Measurements from ENCODE around the gene ACACA.
"Not testable (repeated sequence)": the region's sequence is repeated elsewhere in the genome, so short reads cannot be mapped to it uniquely, and the experiment has no call there.

Gene ACACA

DNA sequence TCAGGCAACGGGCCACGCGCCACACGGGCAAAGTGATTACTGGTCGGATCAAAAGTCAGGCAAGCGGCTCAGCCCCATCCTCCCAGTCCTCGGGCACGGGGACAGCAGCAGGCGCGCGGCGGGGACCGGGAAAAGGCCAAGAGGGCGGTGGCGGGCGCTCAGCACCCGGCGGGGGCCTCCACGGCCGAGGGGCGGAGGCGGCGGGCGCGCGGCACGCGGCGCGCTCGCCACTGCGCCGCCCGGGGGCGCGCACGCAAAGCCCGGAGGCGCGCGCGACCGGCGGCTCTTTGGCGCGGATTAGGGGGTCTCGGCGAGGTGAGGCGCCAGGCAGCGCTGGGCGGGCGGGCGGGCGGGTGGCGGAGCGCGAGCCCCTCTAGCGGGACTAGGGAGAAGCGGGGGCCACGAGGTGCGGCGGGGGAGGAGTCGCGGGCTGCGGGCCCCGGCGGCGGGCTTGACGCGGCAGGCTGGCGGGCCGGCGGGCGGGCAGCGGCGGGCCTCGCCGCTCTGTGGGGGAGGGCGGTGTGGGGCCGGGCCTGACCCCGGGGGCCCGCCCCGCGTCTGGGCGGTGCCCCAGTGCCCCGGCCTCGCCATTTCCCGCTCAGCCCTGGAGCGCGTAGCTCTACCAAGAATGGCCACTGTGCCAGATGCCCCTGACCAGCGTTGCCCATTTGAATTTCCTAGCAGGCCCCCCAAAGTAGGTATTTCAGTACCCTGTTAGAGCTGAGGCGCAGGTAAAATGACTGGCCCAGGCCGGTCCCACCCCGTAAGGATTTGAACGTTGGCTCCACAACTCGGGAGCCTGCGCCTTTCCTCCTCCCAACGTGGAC lies at the start of gene ACACA, which contains the start of gene TADA2A:
TSS of gene ACACA (minus strand) at position 202 of the 827 bp plus-strand sequence. CDS start 537 bp downstream, outside the sequence.
TSS of gene TADA2A (plus strand) at position 252 of the 827 bp plus-strand sequence. CDS start 4,480 bp downstream, outside the sequence.
- peak; percentile 76 for DNase-seq

DNA sequence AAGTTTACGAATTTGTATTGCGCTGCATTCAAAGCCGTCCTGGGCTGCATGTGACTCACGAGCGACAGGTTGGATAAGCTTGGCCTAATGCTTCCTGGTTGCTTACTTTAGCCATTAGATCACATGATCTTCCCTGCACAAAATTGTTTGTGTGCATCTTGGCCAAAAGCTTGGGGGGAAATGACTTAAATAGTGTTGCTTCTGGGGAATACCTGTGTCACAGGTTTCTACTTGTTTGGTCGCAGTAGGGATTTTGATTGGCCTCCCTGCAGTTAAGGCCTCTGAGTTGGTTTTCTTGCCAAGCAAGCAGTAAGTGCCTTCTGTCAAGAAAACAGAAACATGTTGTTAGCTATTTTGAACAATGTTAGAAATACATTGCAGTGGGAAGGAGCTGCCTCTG lies 43.5 kb upstream of the ACACA start:
- DNase-seq: no peak

DNA sequence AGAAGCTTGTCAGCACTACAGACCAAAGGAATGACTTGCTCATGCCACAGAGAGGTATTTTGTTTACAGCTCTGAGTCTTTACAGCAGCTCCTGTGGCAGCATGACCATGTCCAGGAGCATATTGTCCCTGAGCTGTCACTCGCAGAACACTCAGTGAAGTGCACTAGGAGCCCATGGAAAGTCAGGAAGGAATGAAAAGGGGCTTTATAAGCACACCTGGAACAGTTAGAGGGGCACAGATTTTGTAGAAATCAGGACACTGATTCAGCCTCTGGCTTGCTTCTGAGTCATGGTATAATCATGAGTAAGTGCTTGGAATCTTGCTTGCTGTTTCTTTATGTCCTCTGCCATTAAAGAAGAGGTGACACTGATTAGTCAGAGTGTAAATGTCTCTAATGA lies 41.0 kb upstream of the ACACA start:
- no peak for DNase-seq

DNA sequence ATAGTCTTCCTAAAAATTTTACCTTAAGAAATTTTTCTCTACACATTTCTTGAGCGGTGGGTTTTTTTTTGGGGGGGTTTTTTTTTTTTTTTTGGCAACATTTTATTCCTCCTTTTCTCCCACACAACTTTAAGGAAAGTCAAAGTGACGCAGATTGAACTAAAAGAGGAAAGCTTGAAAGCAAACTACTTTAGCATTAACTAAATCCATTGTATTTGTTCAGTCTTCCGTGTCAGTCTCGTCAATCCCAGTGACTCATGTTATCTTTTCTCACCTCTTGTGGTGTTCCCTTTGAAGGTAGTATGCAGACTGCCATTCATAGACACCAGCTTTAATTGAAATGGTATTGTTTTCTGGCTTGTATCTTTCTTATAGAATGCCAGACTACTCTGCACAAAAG lies 39.4 kb upstream of the ACACA start:
- DNase-seq: no peak

DNA sequence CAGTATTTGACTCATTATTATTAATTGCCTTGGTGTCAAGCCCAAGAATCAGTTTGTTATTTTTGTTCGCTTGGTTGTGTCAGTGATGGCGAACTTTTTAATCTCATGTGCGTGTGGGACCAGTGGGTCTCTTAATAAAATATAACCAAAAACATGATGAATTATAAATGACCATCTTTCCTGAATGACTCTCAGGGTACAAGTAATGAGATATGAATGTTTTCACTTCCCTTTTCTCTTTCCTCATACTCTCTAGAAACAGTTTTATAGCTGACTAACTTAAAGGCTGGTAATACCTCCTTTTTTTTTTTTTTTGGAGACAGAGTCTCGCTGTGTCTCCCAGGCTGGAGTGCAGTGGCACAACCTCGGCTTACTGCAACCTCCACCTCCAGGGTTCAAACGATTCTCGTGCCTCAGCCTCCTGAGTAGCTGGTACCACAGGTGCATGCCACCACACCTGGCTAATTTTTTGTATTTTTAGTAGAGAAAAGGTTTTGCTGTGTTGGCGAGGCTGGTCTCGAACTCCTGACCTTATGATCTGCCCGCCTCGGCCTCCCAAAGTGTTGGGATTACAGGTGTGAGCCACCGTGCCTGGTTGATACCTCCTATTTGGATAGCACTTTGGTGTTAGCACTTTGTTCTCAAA lies 34.9 kb upstream of the ACACA start:
- not testable (repeated sequence) for DNase-seq

DNA sequence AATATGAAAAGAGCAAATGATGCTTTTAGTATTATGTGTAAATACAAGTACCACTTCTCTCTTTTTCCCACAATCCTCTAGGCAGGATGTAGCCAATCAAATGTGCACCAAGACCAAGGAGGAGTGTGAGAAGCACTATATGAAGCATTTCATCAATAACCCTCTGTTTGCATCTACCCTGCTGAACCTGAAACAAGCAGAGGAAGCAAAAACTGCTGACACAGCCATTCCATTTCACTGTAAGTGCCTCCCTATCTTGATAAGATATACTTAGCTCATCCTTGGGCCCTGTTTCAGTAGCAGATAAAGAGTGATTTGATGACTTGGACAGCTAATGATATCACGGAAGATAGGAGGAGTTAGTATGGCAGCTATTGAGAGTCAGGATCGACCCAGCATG lies 33.8 kb upstream of the ACACA start:
- no peak for DNase-seq

DNA sequence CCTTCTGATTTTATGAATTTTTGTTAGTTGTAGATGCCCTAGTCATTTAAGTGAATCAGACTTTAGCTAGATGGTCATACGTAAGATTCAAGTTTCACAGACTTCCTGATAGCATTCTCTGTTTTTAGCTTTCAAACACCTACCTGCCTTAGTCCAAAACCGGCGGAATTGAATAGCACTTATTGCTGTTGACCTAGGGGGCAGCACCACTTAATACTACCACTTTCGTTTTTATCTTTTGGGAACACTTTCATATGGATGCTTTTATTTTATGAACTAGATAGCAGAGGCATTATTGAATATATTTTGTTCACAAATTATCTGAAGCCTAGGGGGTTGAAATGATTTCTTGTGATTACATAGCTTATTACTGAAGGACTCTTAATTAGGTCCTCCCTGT lies 31.5 kb upstream of the ACACA start:
- DNase-seq: no peak

DNA sequence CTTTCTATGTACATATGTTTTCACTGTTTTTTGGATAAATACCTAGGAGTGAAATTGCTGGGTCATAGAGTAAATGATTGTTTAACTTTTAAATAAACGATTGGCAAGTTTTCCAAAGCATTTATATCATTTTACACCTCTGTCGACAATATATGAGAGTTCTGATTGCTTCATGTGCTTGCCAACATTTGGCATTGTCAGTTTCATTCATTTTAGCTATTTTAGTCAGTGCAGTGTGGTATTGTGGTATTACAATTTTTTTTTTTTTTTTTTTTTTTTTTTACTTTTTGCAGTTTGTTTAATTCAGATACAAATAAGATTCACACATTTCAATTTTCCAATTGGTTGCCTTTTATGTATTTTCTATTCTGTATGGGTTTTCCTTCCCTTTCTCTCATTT lies 26.0 kb upstream of the ACACA start:
- DNase-seq: no peak

DNA sequence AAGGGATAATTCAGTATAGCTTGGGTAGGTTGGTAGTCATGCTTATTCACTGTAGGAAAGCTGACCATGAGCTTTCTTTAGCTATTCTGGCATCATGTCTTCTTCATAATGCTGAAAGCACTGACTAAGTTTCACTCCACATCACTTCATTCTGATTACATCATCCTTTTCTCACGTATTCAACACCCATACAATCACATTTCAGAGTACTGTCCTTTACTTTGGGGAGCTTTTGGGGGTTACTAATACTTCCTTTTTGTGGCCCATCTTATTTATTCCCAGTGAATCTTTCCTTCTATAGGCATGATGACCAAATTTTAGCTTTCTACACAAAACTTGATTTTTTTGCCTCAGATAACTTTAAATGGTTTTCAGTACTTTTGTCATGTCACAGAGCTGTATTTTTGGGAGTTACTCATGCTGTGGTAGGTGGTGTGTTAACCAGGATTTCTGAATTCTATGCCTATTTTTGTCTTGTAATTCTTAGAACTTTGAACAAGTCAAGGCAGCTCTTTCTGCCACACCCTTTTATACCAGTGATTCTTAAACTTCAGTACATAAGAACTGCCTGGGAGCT lies 23.5 kb upstream of the ACACA start:
- DNase-seq: no peak

DNA sequence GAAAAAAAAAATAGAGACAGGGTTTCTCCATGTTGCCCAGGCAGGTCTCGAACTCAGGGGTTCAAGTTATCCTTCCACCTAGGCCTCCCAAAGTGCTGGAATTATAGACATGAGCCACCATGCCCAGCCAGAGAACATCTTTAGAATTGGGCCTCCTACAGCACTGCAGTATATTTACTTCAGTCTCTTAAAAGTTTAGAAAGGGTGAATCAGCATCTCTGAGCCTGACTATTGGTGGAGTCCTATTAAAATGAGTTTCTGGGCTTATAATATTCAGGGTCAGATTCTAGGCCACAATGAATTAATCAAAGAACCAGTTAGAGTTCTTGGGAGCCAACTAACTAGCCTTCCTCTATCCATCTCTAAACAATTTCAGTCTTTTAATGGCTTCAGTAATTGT lies 22.8 kb upstream of the ACACA start:
- DNase-seq: no peak

DNA sequence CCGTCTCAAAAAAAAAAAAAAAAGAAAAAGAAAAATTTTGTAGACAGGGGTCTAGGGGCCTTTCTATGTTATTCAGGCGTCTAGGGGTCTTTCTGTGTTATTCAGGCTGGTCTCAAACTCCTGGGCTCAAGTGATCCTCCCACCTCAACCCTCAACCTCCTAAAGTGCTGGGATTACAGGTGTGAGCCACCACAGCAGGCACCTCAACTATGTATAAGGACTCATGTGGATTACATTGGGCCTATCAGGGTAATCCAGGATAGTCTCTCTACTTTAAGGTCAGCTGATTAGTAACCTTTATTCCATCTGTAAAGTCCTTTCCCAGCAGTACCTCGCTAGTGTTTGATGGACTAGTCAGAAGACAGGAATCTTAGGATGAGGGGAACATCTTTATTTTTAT lies 22.4 kb upstream of the ACACA start:
- no peak for DNase-seq

DNA sequence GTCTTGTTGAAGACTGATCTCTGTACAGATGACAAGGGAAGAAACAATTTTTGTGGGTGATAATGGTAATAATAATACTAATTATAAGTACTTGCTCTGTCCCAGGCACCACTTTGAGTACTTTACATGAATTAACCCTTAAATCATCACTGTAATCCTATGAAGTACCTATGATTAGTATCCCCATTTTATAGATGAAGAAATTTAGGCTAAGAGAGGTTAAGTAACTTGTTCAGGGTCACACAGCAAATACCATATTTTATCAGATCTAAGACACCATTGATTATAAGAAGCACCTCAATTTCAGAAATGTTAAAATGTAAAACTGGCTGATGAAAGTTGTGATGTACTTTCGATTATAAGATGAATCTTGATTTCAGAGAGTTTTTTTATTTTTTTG lies 18.6 kb upstream of the ACACA start:
- no peak for DNase-seq

DNA sequence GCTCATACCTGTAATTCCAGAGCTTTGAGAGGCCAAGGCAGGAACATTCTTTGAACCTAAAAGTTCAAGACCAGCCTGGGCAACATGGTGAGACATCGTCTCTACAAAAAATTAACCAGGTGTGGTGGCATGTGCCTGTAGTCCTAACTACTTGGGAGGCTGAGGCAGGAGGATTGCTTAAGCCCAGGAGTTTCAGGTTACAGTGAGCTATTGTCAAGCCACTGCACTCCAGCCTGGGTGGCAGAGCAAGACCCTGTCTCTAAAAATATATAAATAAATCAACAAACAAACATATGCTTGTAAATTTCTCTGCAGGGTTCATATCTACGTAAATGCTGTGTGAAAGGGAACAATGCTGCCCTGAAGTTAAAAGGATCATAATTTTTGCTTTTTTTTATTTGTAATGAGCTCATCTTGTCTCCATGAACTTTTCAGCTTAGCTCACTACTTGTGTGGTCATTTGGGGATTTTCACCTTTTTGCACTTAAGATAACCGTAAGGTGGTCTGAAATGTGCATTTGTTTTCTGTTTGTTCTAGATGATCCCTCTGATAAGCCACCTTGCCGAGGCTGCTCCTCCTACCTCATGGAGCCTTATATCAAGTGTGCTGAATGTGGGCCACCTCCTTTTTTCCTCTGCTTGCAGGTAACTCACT lies 16.5 kb upstream of the ACACA start:
- no peak for DNase-seq

DNA sequence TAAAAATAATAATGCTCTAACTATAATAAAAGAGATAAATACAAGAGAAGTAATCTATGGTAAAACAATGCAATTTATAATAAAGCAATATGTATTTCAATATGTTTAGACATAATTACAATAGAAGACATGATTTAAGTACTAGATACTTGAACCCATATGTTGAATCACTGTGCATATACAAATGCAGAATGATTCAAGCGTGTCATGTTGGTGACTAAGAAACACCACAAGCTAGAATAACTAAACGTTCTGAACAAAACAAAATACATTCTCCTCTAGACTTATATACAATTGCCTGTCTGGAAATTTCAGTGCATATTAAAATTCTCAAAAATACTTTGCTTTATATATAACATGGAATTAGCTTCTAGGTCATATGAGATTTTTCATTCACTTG lies 11.2 kb upstream of the ACACA start:
- DNase-seq: no peak

DNA sequence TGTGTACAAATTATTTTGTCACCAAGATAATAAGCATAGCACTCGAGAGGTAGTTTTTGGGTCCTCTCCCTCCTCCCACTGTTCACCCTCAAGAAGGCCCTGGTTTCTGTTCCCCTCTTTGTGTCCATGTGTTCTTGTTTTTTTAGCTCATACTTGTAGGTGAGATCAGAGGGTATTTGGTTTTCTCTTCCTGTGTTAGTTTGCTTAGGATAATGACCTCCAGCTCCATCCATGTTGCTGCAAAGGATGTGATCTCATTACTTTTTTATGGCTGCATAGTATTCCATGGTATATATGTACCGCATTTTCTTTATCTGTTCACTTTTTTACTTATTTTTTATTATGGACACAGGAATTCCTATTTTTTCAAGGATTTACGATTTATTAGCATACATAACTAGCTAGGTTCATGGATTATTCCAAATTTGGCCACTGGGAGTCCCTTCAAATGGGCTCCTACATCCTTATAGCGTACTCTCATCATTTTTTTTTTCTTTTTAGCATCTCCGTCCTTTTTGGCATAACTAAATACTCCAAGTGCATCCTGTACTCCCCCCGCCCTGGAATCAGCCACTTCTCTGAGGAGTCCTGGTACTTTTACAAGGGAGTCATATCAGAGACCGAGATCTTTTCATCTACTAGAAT lies 7.4 kb upstream of the ACACA start:
- DNase-seq: no peak

DNA sequence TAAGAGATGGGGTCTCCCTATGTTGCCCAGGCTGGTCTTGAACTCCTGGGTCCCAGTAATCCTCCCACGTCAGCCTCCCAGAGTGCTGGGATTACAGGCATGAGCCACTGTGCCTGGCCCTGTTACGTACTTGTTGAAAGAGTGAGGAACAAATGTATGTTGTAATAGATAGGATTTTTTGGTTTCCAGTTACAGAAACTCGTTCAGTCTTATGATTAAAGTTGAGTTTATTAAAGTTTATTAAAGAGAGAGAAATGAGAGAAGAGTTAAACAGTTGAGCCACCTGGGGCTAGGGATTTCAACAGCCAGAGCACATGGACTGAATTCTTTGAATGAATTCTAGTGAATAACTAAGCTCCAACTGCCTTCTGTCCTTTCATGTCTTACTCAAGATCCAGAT lies 3.7 kb upstream of the ACACA start:
- DNase-seq: no peak

DNA sequence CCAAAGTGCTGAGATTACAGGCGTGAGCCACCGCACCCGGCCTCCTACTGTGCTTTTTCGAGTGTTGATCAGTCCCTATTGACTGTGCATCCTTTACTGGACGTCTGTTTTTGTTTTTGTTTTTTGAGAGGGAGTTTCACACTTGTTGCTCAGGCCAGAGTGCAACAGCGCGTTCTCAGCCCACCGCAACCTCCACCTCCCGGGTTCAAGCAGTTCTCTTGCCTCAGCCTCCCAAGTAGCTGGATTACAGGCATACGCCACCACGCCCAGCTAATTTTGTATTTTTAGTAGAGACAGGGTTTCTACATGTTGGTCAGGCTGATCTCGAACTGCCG lies 1.5 kb upstream of the ACACA start:
- not testable (repeated sequence) for DNase-seq

DNA sequence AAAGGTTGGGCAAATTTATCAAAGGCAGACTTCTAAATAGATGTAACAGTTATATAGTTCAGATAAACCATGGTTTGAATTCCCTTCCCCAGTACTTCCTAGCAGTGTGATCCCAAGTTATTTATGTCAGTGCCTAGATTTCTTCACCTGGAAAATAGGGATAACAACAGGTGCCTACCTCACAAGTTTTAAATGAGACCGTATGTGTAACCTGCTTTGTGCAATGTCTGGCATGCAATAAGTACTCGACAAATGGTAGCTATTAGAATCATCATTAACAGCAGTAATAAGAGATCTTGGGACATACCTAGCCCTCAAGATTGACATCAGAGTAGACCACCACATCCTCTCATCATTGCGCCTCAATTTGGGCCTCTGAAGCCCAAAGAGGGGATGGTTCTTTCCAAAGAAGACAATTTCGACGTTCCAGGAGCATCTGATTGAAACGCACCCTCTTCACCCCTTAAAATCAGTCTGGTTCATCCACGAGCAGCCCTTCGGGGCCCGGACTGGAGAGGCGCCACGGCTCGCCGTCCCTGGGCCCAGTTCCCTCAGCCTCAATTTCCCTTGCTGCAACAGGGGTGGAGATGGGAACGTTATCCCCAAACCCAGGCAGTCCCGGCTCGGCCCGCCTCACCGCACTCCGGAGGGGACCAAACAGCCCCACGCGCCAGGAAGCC lies 541 bp downstream of the ACACA start:
- no peak for DNase-seq

DNA sequence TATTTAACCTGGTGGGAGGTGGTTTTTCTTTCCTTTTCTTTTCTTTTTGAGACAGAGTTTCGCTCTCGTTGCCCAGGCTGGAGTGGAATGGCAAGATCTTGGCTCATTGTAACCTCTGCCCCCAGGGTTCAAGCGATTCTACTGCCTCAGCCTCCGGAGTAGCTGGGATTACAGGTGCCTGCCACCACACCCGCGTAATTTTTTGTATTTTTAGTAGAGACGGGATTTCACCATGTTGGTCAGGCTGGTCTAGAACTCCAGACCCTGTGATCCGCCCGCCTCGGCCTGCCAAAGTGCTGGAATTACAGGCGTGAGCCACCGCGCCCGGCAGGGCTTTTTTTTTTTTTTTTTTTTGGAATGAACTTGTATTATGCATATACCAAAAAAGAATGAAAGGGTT lies 1.1 kb downstream of the ACACA start:
- DNase-seq: not testable (repeated sequence)

DNA sequence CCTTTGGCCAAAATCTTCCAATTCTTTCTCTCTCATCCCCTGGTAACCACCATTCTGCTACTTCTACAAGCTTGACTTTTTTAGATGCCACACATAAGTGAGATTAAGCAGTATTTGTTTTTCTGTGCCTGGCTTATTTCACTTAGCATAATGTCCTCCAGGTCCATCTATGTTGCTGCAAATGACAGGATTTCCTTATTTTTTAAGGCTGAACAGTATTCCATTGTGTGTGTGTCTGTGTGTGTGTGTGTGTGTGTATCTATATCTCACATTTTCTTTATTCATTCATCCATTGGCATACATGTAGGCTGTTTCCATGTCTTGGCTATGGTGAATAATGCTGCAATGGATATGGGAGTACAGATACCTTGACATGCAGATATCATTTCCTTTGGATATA lies 6.1 kb downstream of the ACACA start:
- no peak for DNase-seq

DNA sequence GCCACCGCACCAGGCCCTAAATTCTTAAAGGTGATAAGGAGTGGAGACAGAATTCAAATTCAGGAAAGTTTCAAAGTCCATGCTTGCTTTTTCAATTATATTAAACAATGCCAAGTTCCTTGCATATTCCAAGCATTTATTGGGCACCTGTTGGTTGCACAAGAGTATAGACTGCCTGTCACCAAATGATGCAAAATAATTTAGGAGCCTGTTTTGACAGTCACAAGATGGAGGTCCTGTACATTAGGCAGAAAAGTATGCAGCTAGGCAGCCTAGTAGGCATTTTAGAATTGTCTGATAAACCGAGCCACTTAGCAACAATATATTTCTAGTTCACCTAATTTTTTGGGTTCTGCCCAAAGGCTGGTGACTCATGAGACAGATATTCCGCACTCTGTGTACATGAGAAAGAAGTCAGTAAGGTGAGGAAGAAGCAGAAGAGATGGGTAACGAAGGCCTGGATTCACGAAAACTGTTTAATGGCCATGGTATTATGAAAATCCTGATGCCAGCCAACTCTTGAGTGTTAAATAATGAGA lies 7.3 kb downstream of the ACACA start:
- no peak for DNase-seq

DNA sequence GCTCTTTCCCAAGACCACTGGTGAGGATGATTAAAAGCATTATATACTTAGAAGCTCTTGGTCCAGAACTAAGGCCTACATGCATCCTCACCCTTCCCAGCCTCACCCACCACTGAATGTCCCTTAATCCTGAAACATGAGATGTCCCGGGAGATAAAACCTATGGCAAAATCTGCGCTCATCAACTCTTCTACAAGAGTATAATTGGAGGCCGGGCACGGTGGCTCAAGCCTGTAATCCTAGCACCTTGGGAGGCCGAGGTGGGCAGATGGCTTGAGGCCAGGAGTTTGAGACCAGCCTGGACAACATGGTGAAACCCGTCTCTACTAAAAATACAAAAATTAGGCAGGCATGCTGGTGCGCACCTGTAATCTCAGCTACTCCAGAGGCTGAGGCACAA lies 13.3 kb downstream of the ACACA start:
- DNase-seq: no peak
